ENCODE results near the gene SLC9A9. TPM values are rescaled to one million over a fixed set of nuclear protein-coding genes. Genes with fewer than 3 reads are reported as not detected.

Gene SLC9A9
- total RNA-seq, 1 donor from 2014 or later: 11.4 TPM

GRCh38 chr3:143603774-143604173, 244.5 kb downstream of the SLC9A9 start:
- Mint-ChIP-seq H3K27me3 (ENCODE audit: unreplicated experiment) (peaks cover 4% of the 10 kb centered on the region), H3K4me3 (ENCODE audit: unreplicated experiment) (no peak overlapping the region), H3K27ac (ENCODE audit: unreplicated experiment) (no peak overlapping the region), H3K36me3 (ENCODE audit: unreplicated experiment) (no peaks in the 10 kb centered on the region), H3K9me3 (ENCODE audit: unreplicated experiment) (no peaks in the 10 kb centered on the region), H3K4me1 (ENCODE audit: low read depth, unreplicated experiment) (no peaks in the 10 kb centered on the region)
- TF ChIP-seq CTCF (IDR thresholded peaks at IDR 0.05; ENCODE audit: partially characterized antibody, unreplicated experiment): no peak
- no peak for DNase-seq

- H3K4me1 Mint-ChIP-seq (ENCODE audit: low read depth, unreplicated experiment): peaks cover 4% of the 10 kb centered on the region
- H3K27ac Mint-ChIP-seq (ENCODE audit: unreplicated experiment): no peak overlapping the region
- peaks cover 6% of the 10 kb centered on the region for H3K27me3 Mint-ChIP-seq (ENCODE audit: unreplicated experiment)
- DNase-seq: no peak
- peaks cover 2% of the 10 kb centered on the region for H3K9me3 Mint-ChIP-seq (ENCODE audit: unreplicated experiment)
- H3K4me3 Mint-ChIP-seq (ENCODE audit: unreplicated experiment): no peak overlapping the region
- no peak for TF ChIP-seq CTCF (IDR thresholded peaks at IDR 0.05; ENCODE audit: partially characterized antibody, unreplicated experiment)
- H3K36me3 Mint-ChIP-seq (ENCODE audit: unreplicated experiment): no peaks in the 10 kb centered on the region
These were observed 246.4 kb downstream of the SLC9A9 start for GRCh38 chr3:143601723-143602484.

GRCh38 chr3:143600756-143601718, 247.2 kb downstream of the SLC9A9 start:
- Mint-ChIP-seq H3K36me3 (ENCODE audit: unreplicated experiment) (no peaks in the 10 kb centered on the region), H3K4me3 (ENCODE audit: unreplicated experiment) (no peak overlapping the region), H3K27ac (ENCODE audit: unreplicated experiment) (no peak overlapping the region), H3K27me3 (ENCODE audit: unreplicated experiment) (peaks cover 6% of the 10 kb centered on the region), H3K9me3 (ENCODE audit: unreplicated experiment) (peaks cover 2% of the 10 kb centered on the region), H3K4me1 (ENCODE audit: low read depth, unreplicated experiment) (peaks cover 4% of the 10 kb centered on the region)
- DNase-seq: no peak
- TF ChIP-seq CTCF (IDR thresholded peaks at IDR 0.05; ENCODE audit: partially characterized antibody, unreplicated experiment): no peak

- Mint-ChIP-seq H3K4me3 (ENCODE audit: unreplicated experiment) (no peak overlapping the region), H3K27me3 (ENCODE audit: unreplicated experiment) (peaks cover 1% of the 10 kb centered on the region), H3K9me3 (ENCODE audit: unreplicated experiment) (peaks cover 2% of the 10 kb centered on the region), H3K27ac (ENCODE audit: unreplicated experiment) (no peak overlapping the region), H3K36me3 (ENCODE audit: unreplicated experiment) (no peaks in the 10 kb centered on the region), H3K4me1 (ENCODE audit: low read depth, unreplicated experiment) (peaks cover 4% of the 10 kb centered on the region)
- DNase-seq: no peak
- no peak for TF ChIP-seq CTCF (IDR thresholded peaks at IDR 0.05; ENCODE audit: partially characterized antibody, unreplicated experiment)
These were observed 250.3 kb downstream of the SLC9A9 start for GRCh38 chr3:143597774-143598652.

All from glutamatergic neuron (in vitro differentiated cells).